GM23338 (cell line): ENCODE measurements around the gene CFAP97. TPM values are rescaled to one million over a fixed set of nuclear protein-coding genes. Genes with fewer than 3 reads are reported as not detected.
"Not testable (repeated sequence)": the region's sequence is repeated elsewhere in the genome, so short reads cannot be mapped to it uniquely, and the experiment has no call there.

ENCODE experiments used
- ATAC-seq: fragments of 200-7000 bp; cut with Tn5 transposase; 3 replicates; pipeline ENCODE4 v1.9.1; 2020
- DNase-seq: peaks from one replicate; pipeline ENCODE4 v3.0.0-alpha.2; 2015; ENCODE audit warnings: low spot score
- H2AFZ ChIP-seq: fragments of 200-600 bp; sonication (generic); 2 replicates; pipeline ENCODE4 v1.8.0; 2016; ENCODE audit warnings: antibody characterized with exemption, mild to moderate bottlenecking, moderate library complexity
- H3F3A ChIP-seq: fragments of 200-600 bp; sonication (generic); replicated peaks from 2 replicates; pipeline ENCODE4 v1.8.0; 2017; ENCODE audit warnings: antibody characterized with exemption, mixed run types, low read depth
- H3K27ac ChIP-seq: fragments of 200-600 bp; sonication (generic); 2 replicates; pipeline ENCODE4 v1.6.1; 2016; ENCODE audit warnings: low read depth
- H3K27me3 ChIP-seq: fragments of 200-600 bp; sonication (generic); 2 replicates; pipeline ENCODE4 v1.8.0; 2016; ENCODE audit warnings: mild to moderate bottlenecking, mixed run types, moderate library complexity; ENCODE audit not compliant: insufficient read depth
- H3K36me3 ChIP-seq: fragments of 200-600 bp; sonication (generic); 2 replicates; pipeline ENCODE4 v1.8.0; 2016; ENCODE audit warnings: mild to moderate bottlenecking; ENCODE audit not compliant: insufficient read depth
- H3K4me1 ChIP-seq: fragments of 200-600 bp; sonication (generic); 2 replicates; pipeline ENCODE4 v1.8.0; 2016; ENCODE audit warnings: mild to moderate bottlenecking, moderate library complexity; ENCODE audit not compliant: insufficient read depth
- H3K4me2 ChIP-seq: fragments of 200-600 bp; sonication (generic); 2 replicates; pipeline ENCODE4 v1.7.1; 2017; ENCODE audit warnings: mixed run types
- H3K4me3 ChIP-seq: fragments of 200-600 bp; sonication (generic); 2 replicates; pipeline ENCODE4 v1.6.1; 2016; ENCODE audit warnings: mixed run types
- H3K79me2 ChIP-seq: fragments of 200-600 bp; sonication (generic); replicated peaks from 2 replicates; pipeline ENCODE4 v1.8.0; 2017; ENCODE audit warnings: mild to moderate bottlenecking; ENCODE audit not compliant: insufficient read depth
- H3K9me2 ChIP-seq: fragments of 200-600 bp; sonication (generic); 2 replicates; pipeline ENCODE4 v1.8.0; 2017; ENCODE audit not compliant: insufficient read depth
- H4K20me1 ChIP-seq: fragments of 200-600 bp; sonication (generic); replicated peaks from 2 replicates; pipeline ENCODE4 v1.8.0; 2017; ENCODE audit warnings: mild to moderate bottlenecking; ENCODE audit not compliant: insufficient read depth
- H3K27ac Mint-ChIP-seq: 2 replicates; pipeline ENCODE4 v1.8.0; 2020; ENCODE audit warnings: inconsistent platforms, mild to moderate bottlenecking, moderate library complexity, mixed read lengths
- H3K27me3 Mint-ChIP-seq: 3 replicates; pipeline ENCODE4 v1.8.0; 2022; ENCODE audit warnings: low read depth, mild to moderate bottlenecking, moderate library complexity, mixed read lengths, inconsistent platforms; ENCODE audit not compliant: insufficient read depth, poor library complexity
- H3K36me3 Mint-ChIP-seq: 3 replicates; pipeline ENCODE4 v1.8.0; 2021; ENCODE audit warnings: low read depth, mild to moderate bottlenecking, inconsistent platforms, moderate library complexity, mixed read lengths
- H3K4me1 Mint-ChIP-seq: 3 replicates; pipeline ENCODE4 v1.8.0; 2020; ENCODE audit warnings: mild to moderate bottlenecking, inconsistent platforms, mixed read lengths
- H3K4me3 Mint-ChIP-seq: 3 replicates; pipeline ENCODE4 v1.8.0; 2021; ENCODE audit warnings: moderate library complexity, mild to moderate bottlenecking, inconsistent platforms, mixed read lengths
- H3K9me3 Mint-ChIP-seq: 3 replicates; pipeline ENCODE4 v1.8.0; 2020; ENCODE audit warnings: moderate library complexity, mild to moderate bottlenecking, inconsistent platforms, mixed read lengths
- CREB1 ChIP-seq: fragments of 250-450 bp; sonication (Bioruptor Pico); IDR thresholded peaks from 2 replicates; pipeline ENCODE4 v1.5.0; 2020; ENCODE audit warnings: low read depth, mild to moderate bottlenecking, moderate library complexity
- ETS1 ChIP-seq: IDR thresholded peaks from 2 replicates; pipeline ENCODE4 v1.6.1; 2016; ENCODE audit warnings: antibody characterized with exemption
- EZH2 ChIP-seq: fragments of 200-600 bp; sonication (generic); IDR thresholded peaks from one replicate; pipeline ENCODE4 v1.8.0; 2017; ENCODE audit warnings: antibody characterized with exemption, mild to moderate bottlenecking, low read depth; ENCODE audit not compliant: unreplicated experiment
- EZH2phosphoT487 ChIP-seq: fragments of 200-600 bp; sonication (generic); IDR thresholded peaks from one replicate; pipeline ENCODE4 v1.8.1; 2018; ENCODE audit warnings: antibody characterized with exemption; ENCODE audit not compliant: unreplicated experiment
- REST ChIP-seq: IDR thresholded peaks from one replicate; pipeline ENCODE4 v1.6.1; 2018; ENCODE audit warnings: antibody characterized with exemption; ENCODE audit not compliant: unreplicated experiment
- STAT1 ChIP-seq: IDR thresholded peaks from one replicate; pipeline ENCODE4 v1.6.1; 2016; ENCODE audit warnings: antibody characterized with exemption; ENCODE audit not compliant: unreplicated experiment
- ZNF114 ChIP-seq: fragments of 250-450 bp; sonication (Bioruptor Pico); IDR thresholded peaks from 2 replicates; pipeline ENCODE4 v1.5.0; 2020; ENCODE audit warnings: mild to moderate bottlenecking, moderate library complexity
- ZNF331 ChIP-seq: fragments of 250-450 bp; sonication (Bioruptor Pico); IDR thresholded peaks from 2 replicates; pipeline ENCODE4 v1.5.0; 2020; ENCODE audit warnings: low read depth, mild to moderate bottlenecking, moderate library complexity
- polyA plus RNA-seq: library from polyadenylated mRNA; unstranded; fragments of >200 nt; fragmentation: Nextera tagmentation; extraction: Ambion mirVana; gene quantifications from 2 replicates; pipeline ENCODE4 v1.2.1, GENCODE V29; 2016
- total RNA-seq: library from RNA; depleted of rRNA; stranded (reverse); fragments of >200 nt; shearing (Covaris generic); gene quantifications from 2 replicates; pipeline ENCODE4 v1.2.3, GENCODE V29; 2014

The CFAP97 gene
- total and polyA plus RNA-seq, 2 experiments from 2014 or later = 37.7 to 73.3 TPM

- no peaks in the 10 kb centered on the region for H3K9me2 ChIP-seq
- ATAC-seq = no peak
- H3K4me2 ChIP-seq = no peak overlapping the region
Measured at GRCh38 chr4:185242749-185243533, 39.1 kb upstream of the CFAP97 start.

GRCh38 chr4:185240486-185240885, 36.7 kb upstream of the CFAP97 start:
- not testable (repeated sequence) for H3K27me3 Mint-ChIP-seq, H3K4me1 Mint-ChIP-seq, H3K9me2 ChIP-seq, ATAC-seq, H2AFZ ChIP-seq, DNase-seq, H3K4me1 ChIP-seq, H3K4me2 ChIP-seq, H3K4me3 ChIP-seq, H4K20me1 ChIP-seq, H3K27ac ChIP-seq, H3K27ac Mint-ChIP-seq, H3K36me3 ChIP-seq, H3K4me3 Mint-ChIP-seq, H3F3A ChIP-seq, H3K27me3 ChIP-seq
- Mint-ChIP-seq H3K36me3 (peaks cover 33% of the 10 kb centered on the region), H3K9me3 (peaks cover 28% of the 10 kb centered on the region)
- peaks cover 41% of the 10 kb centered on the region for H3K79me2 ChIP-seq

More at GRCh38 chr4:185242749-185243533, 39.1 kb upstream of the CFAP97 start:
- no peak overlapping the region for H3K27ac Mint-ChIP-seq
- H3K4me3 ChIP-seq = no peak overlapping the region
- peaks cover 3% of the 10 kb centered on the region for H3K27me3 Mint-ChIP-seq
- H4K20me1 ChIP-seq = no peaks in the 10 kb centered on the region
- H3K27ac ChIP-seq = no peak overlapping the region
- peaks cover 3% of the 10 kb centered on the region; the same call in 1 of the 2 replicates for H3K4me1 ChIP-seq
- H3K36me3 Mint-ChIP-seq = peaks cover 28% of the 10 kb centered on the region
- H3K9me3 Mint-ChIP-seq = peaks cover 24% of the 10 kb centered on the region
- H3K79me2 ChIP-seq = peaks cover 23% of the 10 kb centered on the region
- H3F3A ChIP-seq = no peaks in the 10 kb centered on the region
- H3K27me3 ChIP-seq = no peaks in the 10 kb centered on the region
- H3K36me3 ChIP-seq = peaks cover 10% of the 10 kb centered on the region; the same call in 1 of the 2 replicates
- H3K4me1 Mint-ChIP-seq = peaks cover 12% of the 10 kb centered on the region
- no peak overlapping the region for H3K4me3 Mint-ChIP-seq
- DNase-seq = no peak
- TF ChIP-seq ZNF114 (CRISPR knock-in tag) = no peak
- H2AFZ ChIP-seq = no peak overlapping the region

- Mint-ChIP-seq H3K4me3 (no peak overlapping the region), H3K9me3 (peaks cover 28% of the 10 kb centered on the region), H3K27me3 (no peaks in the 10 kb centered on the region), H3K27ac (no peak overlapping the region), H3K36me3 (peaks cover 33% of the 10 kb centered on the region), H3K4me1 (no peaks in the 10 kb centered on the region)
- Histone ChIP-seq H3K4me3 (no peak overlapping the region), H3K27ac (no peak overlapping the region), H3K4me2 (no peak overlapping the region), H3K9me2 (no peaks in the 10 kb centered on the region), H3K4me1 (no peaks in the 10 kb centered on the region; the same call in 1 of the 2 replicates), H3K36me3 (peaks cover 10% of the 10 kb centered on the region; the same call in 1 of the 2 replicates), H3F3A (no peaks in the 10 kb centered on the region), H4K20me1 (no peaks in the 10 kb centered on the region), H3K27me3 (no peaks in the 10 kb centered on the region), H3K79me2 (peaks cover 56% of the 10 kb centered on the region), H2AFZ (no peak overlapping the region)
- ATAC-seq (no peak), DNase-seq (no peak)
- TF ChIP-seq STAT1 (no peak), REST (no peak), EZH2phosphoT487 (no peak), ETS1 (no peak), EZH2 (no peak), CREB1 (no peak), ZNF331 (no peak)
Measured at GRCh38 chr4:185238750-185239149, 35.0 kb upstream of the CFAP97 start.
